Muscle of arm (tissue), 12 donors: Measurements from ENCODE around the gene CUEDC1. TPM values are rescaled to one million over a fixed set of nuclear protein-coding genes. Genes with fewer than 3 reads are reported as not detected.

ENCODE experiments used
- DNase-seq: peaks from one replicate; pipeline ENCODE4 v3.0.0-alpha.2; 2013
- polyA plus RNA-seq, 12 donors: library from polyadenylated mRNA; unstranded; fragments of 120-200 nt; gene quantifications; one replicate each; pipeline ENCODE4 v1.2.1, GENCODE V29; 2013; ENCODE audit not compliant: insufficient read length in 12 of 12

Gene CUEDC1
- polyA plus RNA-seq, 12 donors, result 39.6 to 81.1 (median 49.1) TPM; not detected in 1

DNA sequence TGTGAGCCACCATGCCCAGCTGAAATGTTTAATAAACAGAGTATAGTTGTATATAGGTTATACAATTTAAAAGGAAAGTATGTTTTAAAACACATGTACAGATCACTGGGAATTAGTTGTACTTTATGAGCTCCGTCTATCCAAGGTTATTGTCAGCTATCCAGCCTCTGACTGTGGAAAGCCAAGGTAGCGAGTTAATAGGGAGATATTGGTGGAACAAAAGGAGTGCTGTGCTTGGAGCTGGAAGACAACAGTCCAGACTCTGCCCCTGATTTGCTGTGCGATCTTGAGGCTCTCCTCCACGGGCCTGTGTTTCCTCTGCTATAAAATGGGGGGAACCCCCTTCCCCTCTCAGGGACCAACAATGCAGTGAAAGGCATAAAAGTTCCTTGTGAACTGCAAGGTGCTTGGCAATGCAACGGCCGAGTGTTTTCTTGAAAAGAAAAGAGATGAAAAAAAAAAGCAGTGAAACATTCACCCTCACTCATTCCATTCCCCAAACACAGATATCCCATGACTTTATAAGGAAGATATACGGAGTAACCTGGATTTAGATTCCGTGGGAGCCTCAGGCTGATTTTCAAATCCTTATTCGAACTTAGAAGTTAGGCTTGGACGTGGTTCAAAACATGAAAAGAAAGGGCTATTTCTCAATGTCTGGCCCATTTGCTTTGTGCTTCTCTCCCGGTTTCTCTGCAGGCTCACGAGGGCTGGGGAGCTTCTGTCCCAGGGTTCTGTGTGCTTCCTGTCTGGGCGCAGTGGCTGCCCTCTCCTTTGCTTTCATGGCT is 34.1 kb downstream of the CUEDC1 start:
- no peak for DNase-seq

DNA sequence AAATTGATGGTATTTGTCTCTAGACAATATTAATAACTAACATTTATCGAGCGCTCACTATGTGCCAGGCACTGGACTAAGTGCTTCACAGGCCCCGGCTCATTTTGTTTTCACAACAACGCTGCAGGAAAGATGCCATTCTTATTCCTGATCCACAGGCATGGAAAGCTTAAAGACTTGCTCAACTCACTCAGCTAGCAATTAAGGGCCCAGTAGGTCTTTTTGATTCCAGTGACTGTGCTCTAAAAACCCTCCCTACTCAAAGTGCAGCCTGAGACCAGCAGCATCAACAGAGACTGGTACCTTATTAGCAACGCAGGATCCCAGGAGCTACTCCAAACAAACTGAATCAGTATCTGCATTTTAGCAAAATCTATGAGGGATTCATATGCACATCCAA is 35.3 kb downstream of the CUEDC1 start:
- DNase-seq, result no peak

GRCh38 chr17:57918017-57918895 is 37.0 kb downstream of the CUEDC1 start:
- no peak for DNase-seq

DNA sequence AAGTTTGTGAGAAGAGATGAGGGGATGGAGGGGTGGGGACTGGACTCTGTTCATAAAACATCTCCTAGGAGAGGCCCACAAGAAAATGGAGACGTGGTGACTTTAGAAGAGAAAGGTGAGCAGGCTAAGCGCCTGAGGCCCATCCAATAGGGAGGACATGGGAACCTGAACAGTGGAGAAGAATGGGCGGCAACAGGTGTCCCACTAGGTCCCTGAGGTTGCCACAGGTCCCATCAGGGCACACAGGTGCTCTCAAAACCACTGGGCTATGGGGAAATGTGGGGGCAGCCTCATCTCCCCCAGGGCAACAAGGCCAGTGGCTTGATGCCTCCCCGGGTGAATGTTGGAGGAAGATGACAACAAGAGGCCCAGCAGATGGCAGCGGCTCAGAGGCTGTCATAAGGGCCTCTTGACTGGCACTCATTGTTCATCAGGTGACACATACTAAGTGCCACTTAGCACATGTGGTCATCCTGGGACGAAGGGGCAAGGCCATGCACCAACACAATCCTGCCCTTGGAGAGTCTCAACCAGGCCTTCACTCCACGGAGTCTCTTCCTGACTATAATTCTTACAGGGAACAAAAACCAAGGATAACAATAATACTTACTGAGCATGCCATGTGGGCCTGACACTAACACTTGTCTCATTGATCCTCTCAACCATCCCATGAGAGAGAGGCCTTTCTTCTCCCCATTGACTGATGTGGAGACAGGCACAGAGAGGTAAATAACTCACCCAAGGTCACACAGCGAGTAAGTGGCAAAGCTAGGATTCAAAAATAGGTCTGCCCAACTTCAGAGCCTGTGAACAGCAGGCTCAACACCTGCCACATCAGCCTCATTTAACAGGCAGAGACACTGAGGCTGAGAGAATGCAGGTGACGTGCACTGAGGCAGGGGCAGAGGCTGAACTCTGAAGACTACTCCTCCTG is 38.0 kb downstream of the CUEDC1 start:
- no peak for DNase-seq

- peak; percentile 68 for DNase-seq
Measured at GRCh38 chr17:57915985-57916757, 39.0 kb downstream of the CUEDC1 start.

GRCh38 chr17:57915544-57915943 is 39.7 kb downstream of the CUEDC1 start:
- DNase-seq, result no peak

GRCh38 chr17:57914273-57915142 is 40.7 kb downstream of the CUEDC1 start:
- DNase-seq, result no peak

DNA sequence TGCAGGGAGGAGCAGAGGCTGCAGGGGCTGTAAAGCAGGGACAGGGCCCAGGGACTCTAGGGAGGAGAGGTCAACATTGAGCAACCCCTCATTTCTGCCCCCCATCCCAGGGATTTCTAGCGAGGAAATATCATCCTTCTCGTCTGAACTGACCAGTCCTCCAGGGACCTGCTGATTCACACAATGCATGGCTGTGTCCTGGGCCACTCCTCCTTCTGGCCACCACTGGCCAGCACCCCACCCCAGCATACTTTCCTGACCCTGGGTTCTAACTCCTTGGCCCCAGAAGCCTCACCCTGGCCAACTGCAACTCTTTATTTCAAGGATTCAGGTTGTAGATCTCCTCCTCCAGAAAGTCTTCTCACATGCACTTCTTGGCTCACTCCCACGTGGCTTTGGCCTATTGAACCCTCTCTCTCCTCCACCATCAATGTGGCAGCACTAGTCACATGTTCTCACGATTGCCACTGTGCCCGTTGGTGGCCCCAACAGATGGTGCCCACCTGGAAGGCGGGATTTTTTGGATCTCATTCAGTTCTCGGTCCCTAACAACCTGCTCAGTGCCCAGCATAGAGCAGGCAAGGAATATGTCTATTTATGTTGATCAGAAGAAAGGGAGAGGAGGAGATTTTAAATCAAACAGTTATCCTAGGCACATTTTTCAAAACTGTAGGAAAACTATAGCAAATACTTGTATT is 41.5 kb downstream of the CUEDC1 start:
- DNase-seq, result no peak

- DNase-seq, result peak; percentile 89
Measured at GRCh38 chr17:57911834-57912673, 43.2 kb downstream of the CUEDC1 start.

DNA sequence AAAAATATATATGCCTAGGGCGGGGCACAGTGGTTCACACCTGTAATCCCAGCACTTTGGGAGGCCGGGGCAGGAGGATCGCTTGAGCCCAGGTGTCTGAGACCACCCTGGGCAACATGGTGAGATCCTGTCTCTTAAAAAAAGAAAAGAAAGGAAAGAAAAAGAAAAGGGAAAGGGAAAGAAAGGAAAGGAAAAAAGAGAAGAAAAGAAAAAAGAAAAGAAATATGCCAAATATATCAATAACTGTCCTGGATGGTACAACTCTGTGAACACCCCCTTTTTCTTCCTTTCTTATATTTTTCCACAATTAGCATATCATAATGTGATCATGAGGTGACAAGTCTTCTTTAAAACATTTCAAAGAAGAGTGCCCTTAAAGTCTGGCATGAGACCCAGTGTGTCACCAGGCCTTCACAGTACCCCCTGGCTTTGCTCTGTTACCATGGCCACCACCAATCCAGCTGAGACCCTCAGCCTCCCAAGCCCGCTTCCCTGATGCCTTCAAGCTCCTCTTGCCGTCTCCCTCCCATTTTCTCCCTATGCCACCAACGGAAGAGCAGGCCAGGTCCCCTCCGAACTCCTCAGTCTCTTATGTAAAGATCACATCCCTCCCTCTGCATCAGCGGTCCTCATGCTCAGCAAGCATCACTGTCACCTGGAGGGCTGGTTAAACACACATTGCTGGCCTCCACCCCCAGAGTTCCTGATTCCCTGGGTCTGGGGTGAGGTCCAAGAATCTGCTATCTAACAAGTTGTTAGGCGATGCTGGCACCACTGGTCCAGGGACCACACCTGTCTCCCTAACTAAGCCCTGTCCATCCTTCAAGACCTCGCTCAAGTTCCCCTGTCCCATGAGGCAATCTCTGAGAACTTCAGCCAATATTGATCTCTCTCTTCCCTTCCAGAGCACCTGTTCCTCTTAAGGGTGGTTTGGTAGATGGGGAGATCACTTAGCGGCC is 44.5 kb downstream of the CUEDC1 start:
- no peak for DNase-seq

- no peak for DNase-seq
Measured at GRCh38 chr17:57909551-57909950, 45.7 kb downstream of the CUEDC1 start.

DNA sequence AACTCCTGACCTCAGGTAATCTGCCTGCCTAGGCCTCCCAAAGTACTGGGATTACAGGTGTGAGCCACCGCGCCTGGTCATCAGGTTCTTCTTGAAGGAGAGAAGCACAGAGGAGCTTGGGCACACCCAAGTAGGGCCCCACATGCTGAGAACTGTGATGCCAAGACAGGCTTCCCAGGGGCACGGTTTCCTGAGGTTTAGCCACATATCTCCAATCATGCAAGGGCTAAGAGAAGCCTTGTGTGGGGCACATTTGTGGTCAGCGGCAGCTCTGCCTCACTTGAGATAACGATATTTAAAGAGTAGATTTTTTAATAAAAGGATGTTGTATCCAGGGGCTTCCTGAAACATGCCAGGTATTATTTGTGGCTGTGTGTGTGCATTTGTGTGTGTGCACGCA is 46.9 kb downstream of the CUEDC1 start:
- no peak for DNase-seq

- no peak for DNase-seq
Measured at GRCh38 chr17:57906910-57907309, 48.3 kb downstream of the CUEDC1 start.

GRCh38 chr17:57905875-57906455 is 49.2 kb downstream of the CUEDC1 start:
- DNase-seq, result no peak

GRCh38 chr17:57903961-57904360 is 51.3 kb downstream of the CUEDC1 start:
- no peak for DNase-seq
